Measurements from ENCODE around the gene SPRING1. TPM values are rescaled to one million over a fixed set of nuclear protein-coding genes. Genes with fewer than 3 reads are reported as not detected.

Gene SPRING1
- total RNA-seq (2014; rRNA removed; shearing (Covaris generic)) = 21.1 and 25.4 TPM in 2 replicates

GRCh38 chr12:116737774-116738657 is at the start of gene SPRING1, which contains the start of gene RNFT2:
SPRING1 (minus strand) TSS chr12:116738069; CDS start chr12:116737900, 169 bp downstream.
RNFT2 (plus strand) TSS chr12:116738315; CDS start chr12:116740498, 2,183 bp downstream.
- H3K36me3 ChIP-seq = peaks cover 17% of the 10 kb centered on the region
- H3K4me1 ChIP-seq (replicated peaks) = peaks cover 10% of the 10 kb centered on the region
- peak; percentile 94 to 98 for DNase-seq (ENCODE audit: low read depth in 1 of 2, low spot score in 2 of 2)
- no peaks in the 10 kb centered on the region for H3K27me3 ChIP-seq (replicated peaks)
- H3K27ac ChIP-seq = no peak within 1 kb of the TSS
- no peaks in the 10 kb centered on the region for H3K9me3 ChIP-seq (replicated peaks)
- peak within 1 kb of the TSS; percentile 91 for H3K4me3 ChIP-seq

- Histone ChIP-seq H3K36me3 (no peaks in the 10 kb centered on the region), H3K9me3 (replicated peaks) (no peaks in the 10 kb centered on the region), H3K4me3 (no peak overlapping the region), H3K27me3 (replicated peaks) (no peaks in the 10 kb centered on the region), H3K4me1 (replicated peaks) (no peaks in the 10 kb centered on the region), H3K27ac (no peak overlapping the region)
- no peak for DNase-seq (ENCODE audit: low read depth in 1 of 2, low spot score in 2 of 2)
Observed at GRCh38 chr12:116784238-116784612, 46.4 kb upstream of the SPRING1 start.

GRCh38 chr12:116783525-116784237 is 45.8 kb upstream of the SPRING1 start:
- Histone ChIP-seq H3K27ac (no peak overlapping the region), H3K4me1 (replicated peaks) (no peaks in the 10 kb centered on the region), H3K9me3 (replicated peaks) (no peaks in the 10 kb centered on the region), H3K4me3 (no peak overlapping the region), H3K27me3 (replicated peaks) (no peaks in the 10 kb centered on the region), H3K36me3 (no peaks in the 10 kb centered on the region)
- no peak for DNase-seq (ENCODE audit: low read depth in 1 of 2, low spot score in 2 of 2)

- no peaks in the 10 kb centered on the region for H3K9me3 ChIP-seq (replicated peaks)
- H3K27me3 ChIP-seq (replicated peaks) = no peaks in the 10 kb centered on the region
- no peak for DNase-seq (ENCODE audit: low read depth in 1 of 2, low spot score in 2 of 2)
Observed at GRCh38 chr12:116780942-116781341, 43.1 kb upstream of the SPRING1 start.

GRCh38 chr12:116779597-116779996 is 41.7 kb upstream of the SPRING1 start:
- H3K36me3 ChIP-seq = no peaks in the 10 kb centered on the region
- no peaks in the 10 kb centered on the region for H3K9me3 ChIP-seq (replicated peaks)

More at GRCh38 chr12:116780942-116781341, 43.1 kb upstream of the SPRING1 start:
- Histone ChIP-seq H3K4me1 (replicated peaks) (no peaks in the 10 kb centered on the region), H3K27ac (no peak overlapping the region), H3K4me3 (no peak overlapping the region), H3K36me3 (no peaks in the 10 kb centered on the region)

GRCh38 chr12:116777245-116777644 is 39.4 kb upstream of the SPRING1 start:
- H3K27ac ChIP-seq = no peak overlapping the region
- DNase-seq (ENCODE audit: low read depth in 1 of 2, low spot score in 2 of 2) = no peak
- no peaks in the 10 kb centered on the region for H3K36me3 ChIP-seq
- H3K4me1 ChIP-seq (replicated peaks) = no peaks in the 10 kb centered on the region
- no peaks in the 10 kb centered on the region for H3K9me3 ChIP-seq (replicated peaks)
- H3K27me3 ChIP-seq (replicated peaks) = no peaks in the 10 kb centered on the region
- no peak overlapping the region for H3K4me3 ChIP-seq

More at GRCh38 chr12:116779597-116779996, 41.7 kb upstream of the SPRING1 start:
- Histone ChIP-seq H3K27me3 (replicated peaks) (no peaks in the 10 kb centered on the region), H3K4me3 (no peak overlapping the region), H3K4me1 (replicated peaks) (no peaks in the 10 kb centered on the region), H3K27ac (no peak overlapping the region)
- DNase-seq (ENCODE audit: low read depth in 1 of 2, low spot score in 2 of 2) = no peak

- Histone ChIP-seq H3K27me3 (replicated peaks) (no peaks in the 10 kb centered on the region), H3K27ac (no peak overlapping the region), H3K36me3 (no peaks in the 10 kb centered on the region), H3K4me3 (no peak overlapping the region), H3K4me1 (replicated peaks) (no peaks in the 10 kb centered on the region), H3K9me3 (replicated peaks) (no peaks in the 10 kb centered on the region)
- DNase-seq (ENCODE audit: low read depth in 1 of 2, low spot score in 2 of 2) = no peak
Observed at GRCh38 chr12:116774020-116774419, 36.2 kb upstream of the SPRING1 start.

- Histone ChIP-seq H3K4me1 (replicated peaks) (no peaks in the 10 kb centered on the region), H3K27ac (no peak overlapping the region), H3K27me3 (replicated peaks) (no peaks in the 10 kb centered on the region), H3K36me3 (no peaks in the 10 kb centered on the region), H3K9me3 (replicated peaks) (no peaks in the 10 kb centered on the region), H3K4me3 (no peak overlapping the region)
- no peak for DNase-seq (ENCODE audit: low read depth in 1 of 2, low spot score in 2 of 2)
Observed at GRCh38 chr12:116773276-116773731, 35.4 kb upstream of the SPRING1 start.

GRCh38 chr12:116771651-116772050 is 33.8 kb upstream of the SPRING1 start:
- no peak overlapping the region for H3K27ac ChIP-seq
- no peak for DNase-seq (ENCODE audit: low read depth in 1 of 2, low spot score in 2 of 2)
- no peaks in the 10 kb centered on the region for H3K9me3 ChIP-seq (replicated peaks)
- no peaks in the 10 kb centered on the region for H3K36me3 ChIP-seq
- H3K27me3 ChIP-seq (replicated peaks) = no peaks in the 10 kb centered on the region
- no peak overlapping the region for H3K4me3 ChIP-seq
- H3K4me1 ChIP-seq (replicated peaks) = no peaks in the 10 kb centered on the region

GRCh38 chr12:116766746-116767145 is 28.9 kb upstream of the SPRING1 start:
- no peaks in the 10 kb centered on the region for H3K4me1 ChIP-seq (replicated peaks)
- no peak overlapping the region for H3K27ac ChIP-seq
- no peaks in the 10 kb centered on the region for H3K27me3 ChIP-seq (replicated peaks)
- no peak overlapping the region for H3K4me3 ChIP-seq
- H3K9me3 ChIP-seq (replicated peaks) = no peaks in the 10 kb centered on the region
- H3K36me3 ChIP-seq = no peaks in the 10 kb centered on the region
- no peak for DNase-seq (ENCODE audit: low read depth in 1 of 2, low spot score in 2 of 2)

- no peaks in the 10 kb centered on the region for H3K36me3 ChIP-seq
- DNase-seq (ENCODE audit: low read depth in 1 of 2, low spot score in 2 of 2) = no peak
- H3K27ac ChIP-seq = no peak overlapping the region
- no peak overlapping the region for H3K4me3 ChIP-seq
- no peaks in the 10 kb centered on the region for H3K9me3 ChIP-seq (replicated peaks)
- no peaks in the 10 kb centered on the region for H3K27me3 ChIP-seq (replicated peaks)
- no peaks in the 10 kb centered on the region for H3K4me1 ChIP-seq (replicated peaks)
Observed at GRCh38 chr12:116766285-116766684, 28.4 kb upstream of the SPRING1 start.

- Histone ChIP-seq H3K4me3 (no peak overlapping the region), H3K4me1 (replicated peaks) (no peaks in the 10 kb centered on the region), H3K9me3 (replicated peaks) (no peaks in the 10 kb centered on the region), H3K27me3 (replicated peaks) (no peaks in the 10 kb centered on the region), H3K27ac (no peak overlapping the region), H3K36me3 (no peaks in the 10 kb centered on the region)
- DNase-seq (ENCODE audit: low read depth in 1 of 2, low spot score in 2 of 2) = no peak
Observed at GRCh38 chr12:116765271-116765670, 27.4 kb upstream of the SPRING1 start.

GRCh38 chr12:116761499-116761898 is 23.6 kb upstream of the SPRING1 start:
- H3K4me3 ChIP-seq = no peak overlapping the region
- H3K9me3 ChIP-seq (replicated peaks) = no peaks in the 10 kb centered on the region
- H3K4me1 ChIP-seq (replicated peaks) = no peaks in the 10 kb centered on the region
- no peaks in the 10 kb centered on the region for H3K36me3 ChIP-seq
- no peaks in the 10 kb centered on the region for H3K27me3 ChIP-seq (replicated peaks)
- no peak overlapping the region for H3K27ac ChIP-seq
- DNase-seq (ENCODE audit: low read depth in 1 of 2, low spot score in 2 of 2) = no peak

GRCh38 chr12:116760622-116761020 is 22.8 kb upstream of the SPRING1 start:
- H3K4me1 ChIP-seq (replicated peaks) = no peaks in the 10 kb centered on the region
- no peaks in the 10 kb centered on the region for H3K36me3 ChIP-seq
- no peaks in the 10 kb centered on the region for H3K27me3 ChIP-seq (replicated peaks)
- H3K4me3 ChIP-seq = no peak overlapping the region
- no peak overlapping the region for H3K27ac ChIP-seq
- no peaks in the 10 kb centered on the region for H3K9me3 ChIP-seq (replicated peaks)
- DNase-seq (ENCODE audit: low read depth in 1 of 2, low spot score in 2 of 2) = no peak

Measured in SJSA1 (cell line).